Endothelial cell of umbilical vein (primary cell): ENCODE data around the gene TPM4. TPM values are rescaled to one million over a fixed set of nuclear protein-coding genes. Genes with fewer than 3 reads are reported as not detected.

Experiments
- BruUV-seq: library from RNA; stranded (reverse); fragments of 400-500 nt; replicated peaks from 2 replicates; lab custom pipeline; 2021; lab: Mats Ljungman, UMichigan
- CTCF ChIA-PET: fragments of 300-600, 350-600 bp; sonication (Branson Sonifier 250); formaldehyde crosslinking; loops from one replicate; lab custom pipeline; 2021; ENCODE audit warnings: antibody characterized with exemption, inconsistent platforms; lab: Charles Lee
- POLR2A ChIA-PET: fragments of 300-600, 350-600 bp; sonication (Branson Sonifier 250); formaldehyde crosslinking; loops from one replicate; lab custom pipeline; 2021; ENCODE audit warnings: antibody characterized with exemption, inconsistent platforms; lab: Charles Lee
- DNase-seq: peaks from one replicate; pipeline ENCODE4 v3.0.0-alpha.2; 2011; ENCODE audit warnings: low read depth, low spot score
- FAIRE-seq: peaks from 2 replicates; lab custom pipeline; 2011; peaks lifted over from hg19 to GRCh38; lab: Jason Lieb, UNC
- H2AFZ ChIP-seq: 2 replicates; pipeline ENCODE4 v1.6.0; 2012; ENCODE audit warnings: low read depth, low read length, control low read depth, inconsistent platforms
- H3K27ac ChIP-seq: 2 replicates; pipeline ENCODE4 v1.5.1; 2011; ENCODE audit warnings: low read depth, mild to moderate bottlenecking, control low read depth, low read length, moderate library complexity; ENCODE audit not compliant: insufficient read depth
- H3K27me3 ChIP-seq, 2 experiments: 2 replicates each; pipeline versions ENCODE4 v1.6.0 to v1.6.1; 2011; ENCODE audit warnings: low read length in 2 of 2, mixed read lengths in 1 of 2; ENCODE audit not compliant: control insufficient read depth in 2 of 2, insufficient read depth in 2 of 2
- H3K36me3 ChIP-seq, 2 experiments: 2 replicates in 1 of 2; 3 replicates in 1 of 2; pipeline ENCODE4 v1.5.1; 2011; ENCODE audit warnings: low read length in 2 of 2, mild to moderate bottlenecking in 1 of 2, moderate library complexity in 1 of 2; ENCODE audit not compliant: control insufficient read depth in 2 of 2, insufficient read depth in 2 of 2; ENCODE audit errors: extremely low read depth in 1 of 2
- H3K4me1 ChIP-seq: 3 replicates; pipeline ENCODE4 v1.5.1; 2011; ENCODE audit warnings: mild to moderate bottlenecking, low read length; ENCODE audit not compliant: control insufficient read depth, insufficient read depth; ENCODE audit errors: extremely low read depth
- H3K4me2 ChIP-seq: 2 replicates; pipeline ENCODE4 v1.6.1; 2011; ENCODE audit warnings: low read length, control low read depth, mixed read lengths; ENCODE audit not compliant: insufficient read depth
- H3K4me3 ChIP-seq, 3 experiments: fragments of 200-600 bp in 1 of 3; sonication (generic), shearing (Covaris generic) in 1 of 3; replicated peaks in 1 of 3; 2 replicates each; pipeline ENCODE4 v1.5.1; 2011 to 2016; ENCODE audit warnings: control low read depth in 3 of 3, low read length in 3 of 3, mild to moderate bottlenecking in 2 of 3, inconsistent platforms in 1 of 3, low read depth in 1 of 3, moderate library complexity in 1 of 3; ENCODE audit not compliant: insufficient read depth in 1 of 3
- H3K79me2 ChIP-seq: 2 replicates; pipeline ENCODE4 v1.6.0; 2012; ENCODE audit warnings: low read length, inconsistent platforms; ENCODE audit not compliant: control insufficient read depth, insufficient read depth
- H3K9ac ChIP-seq: replicated peaks from 2 replicates; pipeline ENCODE3; 2011; ENCODE audit warnings: low read length, control low read depth; ENCODE audit not compliant: insufficient read depth; ENCODE audit errors: extremely low read depth
- H3K9me1 ChIP-seq: replicated peaks from 3 replicates; pipeline ENCODE4 v1.6.0; 2011; ENCODE audit warnings: mild to moderate bottlenecking, low read length; ENCODE audit not compliant: control insufficient read depth, insufficient read depth; ENCODE audit errors: extremely low read depth
- H3K9me3 ChIP-seq: replicated peaks from 2 replicates; pipeline ENCODE4 v1.5.1; 2012; ENCODE audit warnings: low read length, inconsistent platforms; ENCODE audit not compliant: control insufficient read depth, insufficient read depth
- H4K20me1 ChIP-seq: replicated peaks from 2 replicates; pipeline ENCODE3; 2011; ENCODE audit warnings: mild to moderate bottlenecking, low read length; ENCODE audit not compliant: control insufficient read depth, insufficient read depth; ENCODE audit errors: extremely low read depth
- EZH2 ChIP-seq: IDR thresholded peaks from 2 replicates; pipeline ENCODE4 v1.6.1; 2012; ENCODE audit warnings: borderline replicate concordance, low read depth, mild to moderate bottlenecking, moderate library complexity, low read length, inconsistent platforms; ENCODE audit not compliant: severe bottlenecking
- FOS ChIP-seq: IDR thresholded peaks from 2 replicates; pipeline ENCODE4 v1.6.1; 2011; ENCODE audit warnings: mild to moderate bottlenecking, low read length, moderate library complexity, borderline replicate concordance; ENCODE audit not compliant: insufficient read depth
- GATA2 ChIP-seq: IDR thresholded peaks from 2 replicates; pipeline ENCODE4 v1.7.0; 2011; ENCODE audit warnings: low read depth, mild to moderate bottlenecking, moderate library complexity, mixed read lengths, low read length; ENCODE audit not compliant: insufficient read length, insufficient read depth
- JUN ChIP-seq: IDR thresholded peaks from 2 replicates; pipeline ENCODE4 v1.6.1; 2011; ENCODE audit warnings: borderline replicate concordance, low read depth; ENCODE audit not compliant: insufficient read length, insufficient read depth
- MAX ChIP-seq: IDR thresholded peaks from 2 replicates; pipeline ENCODE4 v1.6.1; 2011; ENCODE audit not compliant: insufficient read depth, insufficient read length
- MYC ChIP-seq: IDR thresholded peaks from one replicate; pipeline ENCODE4 v1.6.1; 2011; ENCODE audit warnings: mild to moderate bottlenecking, low read depth, low read length
- POLR2A ChIP-seq: IDR thresholded peaks from 2 replicates; pipeline ENCODE4 v1.6.1; 2012; ENCODE audit warnings: low read depth, mild to moderate bottlenecking, control low read depth, low read length
- POLR2AphosphoS5 ChIP-seq: IDR thresholded peaks from 2 replicates; pipeline ENCODE4 v1.6.1; 2012; ENCODE audit warnings: low read depth, mild to moderate bottlenecking, control low read depth, low read length, moderate library complexity; ENCODE audit not compliant: insufficient read depth
- dilution Hi-C: fragments of 300-500 bp; cut with MboI; formaldehyde crosslinking; loops from one replicate; pipeline ENCODE4 v1.15.0; 2019; ENCODE audit warnings: low sequenced_read_pairs; ENCODE audit not compliant: extremely low pct_ligation_motif_present
- intact Hi-C: fragments of 100-400 bp; cut with micrococcal nuclease; formaldehyde crosslinking; loops from one replicate; pipeline ENCODE4 v1.10.0; 2022
- polyA plus RNA-seq, 4 experiments: library from polyadenylated mRNA; depleted of rRNA in 3 of 4; stranded (reverse) in 3 of 4; unstranded in 1 of 4; fragments of >200 nt; gene quantifications; 2 replicates each; pipeline versions ENCODE4 v1.2.1 to v1.2.3, GENCODE V29; 2011 to 2012; ENCODE audit warnings: missing spikeins in 1 of 4
- total RNA-seq: library from RNA; stranded (reverse); gene quantifications from 2 replicates; pipeline ENCODE4 v1.2.3, GENCODE V29; 2021
- TF ChIP-seq, protein P1 (sequence below), 2 donors: IDR thresholded peaks; 1 replicate in 1 of 2; 2 replicates in 1 of 2; pipeline ENCODE4 v1.5.1; 2011; ENCODE audit warnings: low read length in 2 of 2, mild to moderate bottlenecking in 2 of 2, moderate library complexity in 2 of 2, control low read depth in 1 of 2, inconsistent platforms in 1 of 2, low read depth in 1 of 2; ENCODE audit not compliant: insufficient read depth in 1 of 2; ENCODE audit errors: extremely low read depth in 1 of 2

The TPM4 gene
- total and polyA plus RNA-seq, 2 donors (not counting 3 experiments of a cell fraction or from before 2014, with no cell fraction given): 430 to 924 TPM

DNA sequence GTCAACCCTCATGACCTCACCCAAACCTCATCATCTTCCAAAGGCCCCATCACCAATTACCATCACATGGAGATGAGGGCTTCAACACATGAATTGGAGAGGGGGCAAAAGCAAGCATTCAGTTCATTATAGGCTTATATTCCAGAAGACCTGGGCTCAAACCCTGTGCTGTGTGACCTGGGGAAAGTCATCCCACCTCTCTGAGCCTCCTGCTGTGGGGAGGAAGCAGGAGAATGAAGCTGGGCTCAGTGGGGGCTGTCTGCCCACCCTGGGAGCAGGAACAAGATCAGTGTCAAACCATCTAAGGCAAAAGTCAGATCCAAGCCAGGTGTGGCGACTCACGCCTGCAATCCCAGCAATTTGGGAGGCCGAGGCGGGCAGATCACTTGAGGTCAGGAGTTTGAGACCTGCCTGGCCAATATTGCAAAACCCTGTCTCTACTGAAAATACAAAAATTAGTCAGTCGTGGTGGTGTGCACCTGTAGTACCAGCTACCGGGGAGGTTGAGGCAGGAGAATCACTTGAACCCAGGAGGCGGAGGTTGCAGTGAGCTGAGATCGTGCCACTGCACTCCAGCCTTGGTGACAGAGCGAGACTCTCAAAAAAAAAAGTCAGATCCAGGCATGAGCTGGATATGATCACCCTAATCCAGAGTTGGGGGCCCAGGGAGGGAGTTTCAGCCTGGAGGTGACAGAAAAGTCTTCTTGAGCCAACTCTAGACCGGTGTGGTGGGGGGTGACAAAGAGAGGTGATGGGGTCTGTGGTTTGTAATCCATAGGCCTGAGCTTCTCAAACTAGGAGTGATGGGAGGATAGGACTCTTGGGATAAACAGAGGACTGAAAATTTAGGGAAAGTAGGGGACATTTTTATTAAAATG is 1.6 kb upstream of the TPM4 start:
- peaks cover 36% of the 10 kb centered on the region for H3K79me2 ChIP-seq
- CTCF ChIA-PET: interaction anchor here (0.9 to 5.2 kb wide), 10 partner anchors 8 to 37 kb away, joined by 3 to 40 read pairs (median 4); partner anchors contain the start of gene RAB8A
- intact Hi-C loops: loop anchor here (5.0 to 10.0 kb wide), 2 partner anchors 208 to 250 kb away; partner anchors contain the start of gene KLF2

More for the DNA sequence above, 1.6 kb upstream of the TPM4 start:
- POLR2A ChIA-PET: interaction anchor here (1.0 to 4.6 kb wide), 3 partner anchors 8 to 12 kb away, joined by 5 to 24 read pairs (median 9); no protein-coding TSS in a partner anchor
- H3K27me3 ChIP-seq: no peaks in the 10 kb centered on the region
- DNase-seq (no peak), FAIRE-seq (no peak)
- H3K36me3 ChIP-seq: no peaks in the 10 kb centered on the region
- H3K4me3 ChIP-seq: no peak overlapping the region
- H3K9me1 ChIP-seq: no peaks in the 10 kb centered on the region
- BruUV-seq: no TSS peak
- no peak overlapping the region for H3K9ac ChIP-seq
- peaks cover 42% of the 10 kb centered on the region for H3K4me1 ChIP-seq
- H3K4me2 ChIP-seq: no peak overlapping the region
- H3K27ac ChIP-seq: peak overlapping the region; percentile 69
- no peaks in the 10 kb centered on the region for H3K9me3 ChIP-seq
- TF ChIP-seq POLR2AphosphoS5: no peak
- TF ChIP-seq GATA2: no peak
- TF ChIP-seq FOS: no peak
- no peak for TF ChIP-seq MAX
- TF ChIP-seq POLR2A: no peak
- TF ChIP-seq EZH2: no peak
- no peak for TF ChIP-seq JUN
- TF ChIP-seq, protein P1, sequence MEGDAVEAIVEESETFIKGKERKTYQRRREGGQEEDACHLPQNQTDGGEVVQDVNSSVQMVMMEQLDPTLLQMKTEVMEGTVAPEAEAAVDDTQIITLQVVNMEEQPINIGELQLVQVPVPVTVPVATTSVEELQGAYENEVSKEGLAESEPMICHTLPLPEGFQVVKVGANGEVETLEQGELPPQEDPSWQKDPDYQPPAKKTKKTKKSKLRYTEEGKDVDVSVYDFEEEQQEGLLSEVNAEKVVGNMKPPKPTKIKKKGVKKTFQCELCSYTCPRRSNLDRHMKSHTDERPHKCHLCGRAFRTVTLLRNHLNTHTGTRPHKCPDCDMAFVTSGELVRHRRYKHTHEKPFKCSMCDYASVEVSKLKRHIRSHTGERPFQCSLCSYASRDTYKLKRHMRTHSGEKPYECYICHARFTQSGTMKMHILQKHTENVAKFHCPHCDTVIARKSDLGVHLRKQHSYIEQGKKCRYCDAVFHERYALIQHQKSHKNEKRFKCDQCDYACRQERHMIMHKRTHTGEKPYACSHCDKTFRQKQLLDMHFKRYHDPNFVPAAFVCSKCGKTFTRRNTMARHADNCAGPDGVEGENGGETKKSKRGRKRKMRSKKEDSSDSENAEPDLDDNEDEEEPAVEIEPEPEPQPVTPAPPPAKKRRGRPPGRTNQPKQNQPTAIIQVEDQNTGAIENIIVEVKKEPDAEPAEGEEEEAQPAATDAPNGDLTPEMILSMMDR (IDR thresholded peaks at IDR 0.05; ENCODE audit: extremely low read depth in 1 of 2, insufficient read depth in 1 of 2, low read depth in 1 of 2, low read length in 2 of 2): no peak
- no peak for TF ChIP-seq MYC
- H4K20me1 ChIP-seq: no peaks in the 10 kb centered on the region
- no peak overlapping the region for H2AFZ ChIP-seq
- dilution Hi-C loops: no loop called here
